Heart right ventricle (tissue), 16 donors: ENCODE data around the gene RPS18. TPM values are rescaled to one million over a fixed set of nuclear protein-coding genes. Genes with fewer than 3 reads are reported as not detected.
A peak's percentile ranks its signal among the peaks of the same experiment; 100 is the strongest.

Experiments used
- ATAC-seq, 8 donors: fragments of 200-7000 bp; cut with Tn5 transposase; one replicate each; pipeline ENCODE4 v1.9.1; 2020; ENCODE audit warnings: mild to moderate bottlenecking in 8 of 8, moderate library complexity in 8 of 8, moderate number of reproducible peaks in 1 of 8
- DNase-seq, 2 donors: peaks; one replicate each; pipeline ENCODE4 v3.0.0-alpha.2; 2020
- H3K27ac ChIP-seq, 10 donors: fragments of 200-600 bp; sonication (generic) in 2 of 10; one replicate each; pipeline versions ENCODE4 v1.5.0 to v1.8.0; 2020 to 2022; ENCODE audit warnings: mild to moderate bottlenecking in 3 of 10
- H3K27me3 ChIP-seq, 7 donors: fragments of 200-600 bp; one replicate each; pipeline ENCODE4 v1.8.0; 2021 to 2022; ENCODE audit warnings: mild to moderate bottlenecking in 2 of 7
- H3K36me3 ChIP-seq, 9 donors: fragments of 200-600 bp; sonication (generic) in 1 of 9; one replicate each; pipeline versions ENCODE4 v1.5.0 to v1.8.0; 2020 to 2022; ENCODE audit warnings: mild to moderate bottlenecking in 2 of 9
- H3K4me1 ChIP-seq, 9 donors: fragments of 200-600 bp; sonication (generic) in 1 of 9; one replicate each; pipeline versions ENCODE4 v1.5.0 to v1.8.0; 2020 to 2022; ENCODE audit warnings: mild to moderate bottlenecking in 4 of 9
- H3K4me3 ChIP-seq, 10 donors: fragments of 200-600 bp; sonication (generic) in 2 of 10; one replicate each; pipeline versions ENCODE4 v1.5.0 to v1.8.0; 2020 to 2022; ENCODE audit warnings: mild to moderate bottlenecking in 7 of 10, moderate library complexity in 2 of 10
- H3K9me3 ChIP-seq, 11 donors: fragments of 200-600 bp in 10 of 11; sonication (generic) in 2 of 11; one replicate each; pipeline versions ENCODE4 v1.5.0 to v1.8.0; 2013 to 2022; ENCODE audit warnings: mild to moderate bottlenecking in 2 of 11, control low read depth in 1 of 11, moderate library complexity in 1 of 11
- WGBS, 2 donors: extraction: QIAGEN DNeasy Blood & Tissue Kit; methylation state at CpG; one replicate each; pipeline ENCODE4 v1.1.7; 2013; ENCODE audit warnings: inconsistent platforms in 1 of 2; 5-methylcytosine and 5-hydroxymethylcytosine counted together
- intact Hi-C, 10 donors: fragments of 100-400 bp; cut with DNase I; formaldehyde crosslinking; loops; one replicate each; pipeline versions ENCODE4 v1.11.1 to v1.14.2; 2022
- polyA plus RNA-seq, 2 donors: library from polyadenylated mRNA; stranded (reverse); fragments of 200-250 nt; gene quantifications; one replicate each; pipeline ENCODE4 v1.2.3, GENCODE V29; 2013
- total RNA-seq, 10 donors: library from RNA; stranded (reverse); fragmentation: NEBNext Ultra II Directional in 3 of 10; extraction: Animal tissue kit (Norgen Biotek cat#: 25700) in 3 of 10; gene quantifications; one replicate each; pipeline versions ENCODE4 v1.2.1 to v1.2.4, GENCODE V29; 2021 to 2023
- TF ChIP-seq, protein P1 (sequence below), 9 donors: fragments of 200-600 bp; sonication (generic) in 2 of 9; IDR thresholded peaks; one replicate each; pipeline versions ENCODE4 v1.5.0 to v1.8.0; 2021 to 2022; ENCODE audit warnings: antibody characterized with exemption in 9 of 9, mild to moderate bottlenecking in 5 of 9, moderate library complexity in 1 of 9
- donor health status: Arrhythmogenic right ventricular cardiomyopathy.
- donor health status: ischemic (EF 13 %, LVEDD 7.1; RV severe dilation, severe dysfunction).
- donor health status: healthy with polysubstance abuse.
- donor health status: DM: no; HTN: yes; CAD: no.
- donor health status: DM: no; HTN: no; CAD: no.
- donor health status: ischemic (EF 25% LVEDD 6.9; RV normal size, moderate dysfunction).
- donor health status: ischemic (EF 25% LVEDD 5.7; RV mildly dilated, moderate dysfunction).
- donor health status: healthy.
- donor health status: DM: yes; HTN: yes; CAD: no.
- donor health status: Ischemic cardiomyopathy.
- donor health status: ischemic (EF 35%, LVEDD 5.7; RV mildly dilated, moderate dysfunction).
- donor health status: nonischemic (EF 11% LVEDD 7.7; RV severe dilation, severe dysfunction).
- donor health status: DM: yes; HTN: yes; CAD: no.
- donor health status: PGD.
- donor health status: ischemic (EF 29% LVEDD 5.4; RV normal size, mild dysfunction).
- donor health status: nonischemic (EF 23%, LVEDD 6.1; RV moderate dilation, normal function).

Gene RPS18
- total and polyA plus RNA-seq, 12 donors = 767 to 4,398 (median 902) TPM

- TF ChIP-seq, protein P1, sequence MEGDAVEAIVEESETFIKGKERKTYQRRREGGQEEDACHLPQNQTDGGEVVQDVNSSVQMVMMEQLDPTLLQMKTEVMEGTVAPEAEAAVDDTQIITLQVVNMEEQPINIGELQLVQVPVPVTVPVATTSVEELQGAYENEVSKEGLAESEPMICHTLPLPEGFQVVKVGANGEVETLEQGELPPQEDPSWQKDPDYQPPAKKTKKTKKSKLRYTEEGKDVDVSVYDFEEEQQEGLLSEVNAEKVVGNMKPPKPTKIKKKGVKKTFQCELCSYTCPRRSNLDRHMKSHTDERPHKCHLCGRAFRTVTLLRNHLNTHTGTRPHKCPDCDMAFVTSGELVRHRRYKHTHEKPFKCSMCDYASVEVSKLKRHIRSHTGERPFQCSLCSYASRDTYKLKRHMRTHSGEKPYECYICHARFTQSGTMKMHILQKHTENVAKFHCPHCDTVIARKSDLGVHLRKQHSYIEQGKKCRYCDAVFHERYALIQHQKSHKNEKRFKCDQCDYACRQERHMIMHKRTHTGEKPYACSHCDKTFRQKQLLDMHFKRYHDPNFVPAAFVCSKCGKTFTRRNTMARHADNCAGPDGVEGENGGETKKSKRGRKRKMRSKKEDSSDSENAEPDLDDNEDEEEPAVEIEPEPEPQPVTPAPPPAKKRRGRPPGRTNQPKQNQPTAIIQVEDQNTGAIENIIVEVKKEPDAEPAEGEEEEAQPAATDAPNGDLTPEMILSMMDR (IDR thresholded peaks at IDR 0.05) = no peak
- H3K27ac ChIP-seq = peak overlapping the region in 9 of 10 donors; percentile 75 to 93 (median 86)
- H3K9me3 ChIP-seq = no peaks in the 10 kb centered on the region
- H3K36me3 ChIP-seq = peaks cover 0 to 41% (median 17%) of the 10 kb centered on the region in 9 donors
- DNase-seq = peak in 1 of 2 donors; percentile 58
- ATAC-seq = peak in 7 of 8 donors; percentile 0 to 4 (median 0)
- intact Hi-C loops = loop anchor here in 5 of 10 donors (2.0 to 10.0 kb wide), 3 partner anchors 19 to 97 kb away; partner anchors contain the start of genes CUTA (in 2 of the 5), PHF1 (in 2 of the 5), RGL2 (in 2 of the 5) and RPS18 (in 1 of the 5)
- peak overlapping the region; percentile 5 to 73 (median 60) for H3K4me3 ChIP-seq
- H3K27me3 ChIP-seq = no peaks in the 10 kb centered on the region
- peaks cover 17 to 74% (median 68%) of the 10 kb centered on the region in 9 donors for H3K4me1 ChIP-seq
- 0 to 1% methylated on average over 10 to 22 of the region's 27 CpGs for WGBS, 2 donors
Measured at GRCh38 chr6:33317419-33317668, 45.5 kb downstream of the RPS18 start.

GRCh38 chr6:33317669-33318425 is 46.0 kb downstream of the RPS18 start, which contains the start of gene ZBTB22:
ZBTB22 (minus strand) TSS chr6:33317744; CDS start chr6:33316916, 828 bp downstream.
- 1 to 2% methylated on average over 43 to 44 of the region's 44 CpGs for WGBS, 2 donors
- Histone ChIP-seq H3K27me3 (no peaks in the 10 kb centered on the region), H3K9me3 (no peaks in the 10 kb centered on the region), H3K36me3 (peaks cover 0 to 41% (median 17%) of the 10 kb centered on the region in 9 donors), H3K27ac (peak within 1 kb of the TSS in 9 of 10 donors; percentile 75 to 93 (median 86)), H3K4me3 (peak within 1 kb of the TSS; percentile 5 to 73 (median 60)), H3K4me1 (peaks cover 14 to 70% (median 63%) of the 10 kb centered on the region in 9 donors)
- ATAC-seq (peak; percentile 76 to 86 (median 80)), DNase-seq (peak; percentile 97 to 99)
- TF ChIP-seq, protein P1 (IDR thresholded peaks at IDR 0.05) = no peak
- intact Hi-C loops = loop anchor here in 5 of 10 donors (2.0 to 10.0 kb wide), 3 partner anchors 19 to 97 kb away; partner anchors contain the start of genes CUTA (in 2 of the 5), PHF1 (in 2 of the 5), RGL2 (in 2 of the 5) and RPS18 (in 1 of the 5)

DNA sequence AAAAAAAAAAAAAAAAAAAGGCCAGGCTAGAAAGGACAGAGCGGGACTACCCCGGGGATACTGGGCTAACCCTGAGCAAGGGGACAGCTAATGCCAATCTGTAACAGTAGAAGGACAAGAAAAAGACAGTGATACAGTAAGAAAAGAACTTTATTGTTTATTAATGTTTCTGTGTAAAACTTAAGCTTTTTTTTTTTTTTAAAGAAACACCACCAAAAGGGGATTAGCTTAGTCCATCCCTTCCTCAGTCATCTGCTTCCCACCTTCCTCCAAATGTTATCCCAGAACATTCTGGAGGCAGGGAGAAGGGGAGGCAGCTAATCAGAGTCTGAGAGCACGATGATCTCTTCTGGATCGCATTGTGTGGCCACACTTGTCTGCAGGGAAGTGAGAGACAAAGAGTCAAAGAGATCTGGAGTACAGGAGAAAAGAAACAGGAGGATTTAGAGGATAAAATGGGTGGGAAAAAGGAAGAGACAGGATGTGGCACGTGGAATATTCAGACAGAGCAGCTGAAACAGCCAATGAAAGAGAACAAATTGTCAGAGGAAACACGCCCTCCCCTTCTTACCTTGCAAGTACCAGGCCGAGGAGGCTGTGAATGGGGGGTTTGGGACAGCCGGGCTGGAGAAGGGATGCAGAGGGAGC is 46.7 kb downstream of the RPS18 start:
- H3K27ac ChIP-seq = peak overlapping the region in 9 of 10 donors; percentile 75 to 93 (median 86)
- peaks cover 0 to 41% (median 17%) of the 10 kb centered on the region in 9 donors for H3K36me3 ChIP-seq
- intact Hi-C loops = loop anchor here in 2 of 10 donors (10.0 kb wide), 1 partner anchor 96 kb away; the partner anchor contains the start of genes CUTA (in 2 of the 2) and PHF1 (in 2 of the 2)
- 68 to 74% methylated on average over 8 of the region's 8 CpGs for WGBS, 2 donors
- DNase-seq (no peak), ATAC-seq (no peak)
- peaks cover 14 to 72% (median 62%) of the 10 kb centered on the region in 9 donors for H3K4me1 ChIP-seq
- no peaks in the 10 kb centered on the region for H3K27me3 ChIP-seq
- no peaks in the 10 kb centered on the region for H3K9me3 ChIP-seq
- H3K4me3 ChIP-seq = peak overlapping the region; percentile 5 to 73 (median 60)
- TF ChIP-seq, protein P1 (IDR thresholded peaks at IDR 0.05) = no peak

GRCh38 chr6:33319939-33320314 is 48.1 kb downstream of the RPS18 start:
- DNase-seq (no peak), ATAC-seq (no peak)
- WGBS, 2 donors = 90 to 94% methylated on average over 3 of the region's 3 CpGs
- H3K4me1 ChIP-seq = peaks cover 15 to 74% (median 63%) of the 10 kb centered on the region in 9 donors
- H3K9me3 ChIP-seq = no peaks in the 10 kb centered on the region
- H3K4me3 ChIP-seq = no peak overlapping the region
- H3K27me3 ChIP-seq = no peaks in the 10 kb centered on the region
- H3K27ac ChIP-seq = peak overlapping the region in 8 of 10 donors; percentile 11 to 93 (median 41)
- intact Hi-C loops = loop anchor here in 2 of 10 donors (10.0 kb wide), 1 partner anchor 95 kb away; the partner anchor contains the start of genes CUTA (in 2 of the 2) and PHF1 (in 2 of the 2)
- TF ChIP-seq, protein P1 (IDR thresholded peaks at IDR 0.05) = no peak
- peaks cover 0 to 41% (median 17%) of the 10 kb centered on the region in 9 donors for H3K36me3 ChIP-seq
